GM10266 (cell line): ENCODE results near the gene TDRD12.

Experiments
- DNase-seq: peaks from one replicate; pipeline ENCODE4 v3.0.0; 2012; ENCODE audit errors: extremely low spot score
- TF ChIP-seq, protein P1 (sequence below): IDR thresholded peaks from 2 replicates; pipeline ENCODE4 v1.5.1; 2012; ENCODE audit warnings: mild to moderate bottlenecking, low read depth; ENCODE audit not compliant: control insufficient read depth, insufficient read depth; ENCODE audit errors: missing control alignments

TDRD12 gene

GRCh38 chr19:32876236-32876918, 156.8 kb downstream of the TDRD12 start:
- TF ChIP-seq, protein P1, sequence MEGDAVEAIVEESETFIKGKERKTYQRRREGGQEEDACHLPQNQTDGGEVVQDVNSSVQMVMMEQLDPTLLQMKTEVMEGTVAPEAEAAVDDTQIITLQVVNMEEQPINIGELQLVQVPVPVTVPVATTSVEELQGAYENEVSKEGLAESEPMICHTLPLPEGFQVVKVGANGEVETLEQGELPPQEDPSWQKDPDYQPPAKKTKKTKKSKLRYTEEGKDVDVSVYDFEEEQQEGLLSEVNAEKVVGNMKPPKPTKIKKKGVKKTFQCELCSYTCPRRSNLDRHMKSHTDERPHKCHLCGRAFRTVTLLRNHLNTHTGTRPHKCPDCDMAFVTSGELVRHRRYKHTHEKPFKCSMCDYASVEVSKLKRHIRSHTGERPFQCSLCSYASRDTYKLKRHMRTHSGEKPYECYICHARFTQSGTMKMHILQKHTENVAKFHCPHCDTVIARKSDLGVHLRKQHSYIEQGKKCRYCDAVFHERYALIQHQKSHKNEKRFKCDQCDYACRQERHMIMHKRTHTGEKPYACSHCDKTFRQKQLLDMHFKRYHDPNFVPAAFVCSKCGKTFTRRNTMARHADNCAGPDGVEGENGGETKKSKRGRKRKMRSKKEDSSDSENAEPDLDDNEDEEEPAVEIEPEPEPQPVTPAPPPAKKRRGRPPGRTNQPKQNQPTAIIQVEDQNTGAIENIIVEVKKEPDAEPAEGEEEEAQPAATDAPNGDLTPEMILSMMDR: no peak
- no peak for DNase-seq

GRCh38 chr19:32876919-32877285, 157.3 kb downstream of the TDRD12 start:
- TF ChIP-seq, protein P1: no peak
- no peak for DNase-seq
